Omental fat pad (tissue), 4 donors: ENCODE measurements around the gene CLCNKA. TPM values are rescaled to one million over a fixed set of nuclear protein-coding genes. Genes with fewer than 3 reads are reported as not detected.
"Not testable (repeated sequence)": the region's sequence is repeated elsewhere in the genome, so short reads cannot be mapped to it uniquely, and the experiment has no call there.

ENCODE experiments used
- ATAC-seq: fragments of 150-250 bp; one replicate; pipeline ENCODE4 v1.9.1; 2016; ENCODE audit warnings: mild to moderate bottlenecking, moderate library complexity; ENCODE audit not compliant: low FRiP score
- DNase-seq: peaks from one replicate; pipeline ENCODE4 v3.0.0-alpha.2; 2019; ENCODE audit warnings: low spot score
- total RNA-seq, 4 donors: library from RNA; depleted of rRNA; stranded (reverse); fragments of >200 nt; gene quantifications; one replicate each; pipeline ENCODE4 v1.1.0, GENCODE V29; 2016
- TF ChIP-seq, protein P1 (sequence below), 3 donors: fragments of 450-650 bp; IDR thresholded peaks; one replicate each; pipeline ENCODE4 v1.5.1; 2016 to 2017; ENCODE audit warnings: antibody characterized with exemption in 3 of 3, mild to moderate bottlenecking in 3 of 3, moderate library complexity in 2 of 3

CLCNKA gene
- total RNA-seq, 4 donors from 2014 or later, result 0.37 to 2.4 (median 1.0) TPM

GRCh38 chr1:16026723-16027484, 5.1 kb downstream of the CLCNKA start:
- TF ChIP-seq, protein P1, sequence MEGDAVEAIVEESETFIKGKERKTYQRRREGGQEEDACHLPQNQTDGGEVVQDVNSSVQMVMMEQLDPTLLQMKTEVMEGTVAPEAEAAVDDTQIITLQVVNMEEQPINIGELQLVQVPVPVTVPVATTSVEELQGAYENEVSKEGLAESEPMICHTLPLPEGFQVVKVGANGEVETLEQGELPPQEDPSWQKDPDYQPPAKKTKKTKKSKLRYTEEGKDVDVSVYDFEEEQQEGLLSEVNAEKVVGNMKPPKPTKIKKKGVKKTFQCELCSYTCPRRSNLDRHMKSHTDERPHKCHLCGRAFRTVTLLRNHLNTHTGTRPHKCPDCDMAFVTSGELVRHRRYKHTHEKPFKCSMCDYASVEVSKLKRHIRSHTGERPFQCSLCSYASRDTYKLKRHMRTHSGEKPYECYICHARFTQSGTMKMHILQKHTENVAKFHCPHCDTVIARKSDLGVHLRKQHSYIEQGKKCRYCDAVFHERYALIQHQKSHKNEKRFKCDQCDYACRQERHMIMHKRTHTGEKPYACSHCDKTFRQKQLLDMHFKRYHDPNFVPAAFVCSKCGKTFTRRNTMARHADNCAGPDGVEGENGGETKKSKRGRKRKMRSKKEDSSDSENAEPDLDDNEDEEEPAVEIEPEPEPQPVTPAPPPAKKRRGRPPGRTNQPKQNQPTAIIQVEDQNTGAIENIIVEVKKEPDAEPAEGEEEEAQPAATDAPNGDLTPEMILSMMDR (IDR thresholded peaks at IDR 0.05), result no peak
- DNase-seq (no peak), ATAC-seq (no peak)

GRCh38 chr1:16028237-16029002, 6.6 kb downstream of the CLCNKA start:
- DNase-seq (no peak), ATAC-seq (no peak)
- TF ChIP-seq, protein P1 (IDR thresholded peaks at IDR 0.05), result no peak

DNA sequence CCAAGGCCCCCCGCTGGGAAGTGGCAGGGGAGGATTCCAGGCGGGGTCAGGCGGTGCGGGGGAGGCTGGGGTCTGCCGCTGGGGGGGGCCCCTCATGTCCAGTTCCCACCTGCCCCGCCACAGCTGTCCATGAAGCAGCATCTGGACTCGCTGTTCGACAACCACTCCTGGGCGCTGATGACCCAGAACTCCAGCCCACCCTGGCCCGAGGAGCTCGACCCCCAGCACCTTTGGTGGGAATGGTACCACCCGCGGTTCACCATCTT, 7.1 kb downstream of the CLCNKA start:
- not testable (repeated sequence) for ATAC-seq

DNA sequence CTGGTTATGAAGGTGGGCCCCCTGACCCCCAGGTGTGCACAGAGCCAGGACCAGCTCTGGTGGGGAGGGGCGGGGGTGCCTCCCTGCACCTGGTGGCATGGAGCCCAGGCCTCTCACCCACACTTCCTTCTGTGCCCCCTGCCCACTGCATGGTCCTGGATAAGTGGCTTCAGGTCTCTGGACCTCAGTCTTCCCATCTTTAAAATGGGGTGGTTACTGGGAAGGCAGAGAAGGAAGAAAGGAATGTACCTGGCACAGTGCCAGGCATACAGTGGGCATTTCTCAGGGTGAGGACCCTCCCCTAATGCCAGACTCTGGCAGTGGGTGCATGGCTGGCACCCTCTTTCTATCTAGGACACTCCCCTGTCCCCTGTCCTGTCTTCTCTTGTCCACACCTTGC, 7.5 kb downstream of the CLCNKA start:
- DNase-seq, result no peak
- TF ChIP-seq, protein P1 (IDR thresholded peaks at IDR 0.05), result no peak
- ATAC-seq, result no peak

More for the DNA sequence above, 7.1 kb downstream of the CLCNKA start:
- DNase-seq, result not testable (repeated sequence)

DNA sequence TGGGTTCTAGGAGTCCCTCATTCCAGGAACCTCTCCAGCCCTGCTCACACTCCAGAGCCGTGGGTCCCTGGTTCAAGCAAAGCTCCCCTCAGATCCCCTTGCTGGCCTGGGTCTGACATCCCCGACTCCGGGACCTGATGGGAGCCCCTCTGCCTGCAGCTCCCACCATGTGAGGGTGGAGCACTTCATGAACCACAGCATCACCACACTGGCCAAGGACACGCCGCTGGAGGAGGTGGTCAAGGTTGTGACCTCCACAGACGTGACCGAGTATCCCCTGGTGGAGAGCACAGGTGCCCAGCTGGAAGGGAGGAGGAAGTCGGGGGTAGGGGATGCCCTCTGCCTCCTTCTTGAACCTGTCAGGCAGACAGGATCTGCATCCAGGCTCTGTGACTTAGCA, 9.7 kb downstream of the CLCNKA start:
- DNase-seq (no peak), ATAC-seq (no peak)
- TF ChIP-seq, protein P1 (IDR thresholded peaks at IDR 0.05), result no peak

- TF ChIP-seq, protein P1 (IDR thresholded peaks at IDR 0.05), result peak in 2 of 3 donors; percentile 62 to 86
- ATAC-seq (peak; percentile 77), DNase-seq (peak; percentile 66)
These were observed 10.7 kb downstream of the CLCNKA start for GRCh38 chr1:16032388-16033102.

DNA sequence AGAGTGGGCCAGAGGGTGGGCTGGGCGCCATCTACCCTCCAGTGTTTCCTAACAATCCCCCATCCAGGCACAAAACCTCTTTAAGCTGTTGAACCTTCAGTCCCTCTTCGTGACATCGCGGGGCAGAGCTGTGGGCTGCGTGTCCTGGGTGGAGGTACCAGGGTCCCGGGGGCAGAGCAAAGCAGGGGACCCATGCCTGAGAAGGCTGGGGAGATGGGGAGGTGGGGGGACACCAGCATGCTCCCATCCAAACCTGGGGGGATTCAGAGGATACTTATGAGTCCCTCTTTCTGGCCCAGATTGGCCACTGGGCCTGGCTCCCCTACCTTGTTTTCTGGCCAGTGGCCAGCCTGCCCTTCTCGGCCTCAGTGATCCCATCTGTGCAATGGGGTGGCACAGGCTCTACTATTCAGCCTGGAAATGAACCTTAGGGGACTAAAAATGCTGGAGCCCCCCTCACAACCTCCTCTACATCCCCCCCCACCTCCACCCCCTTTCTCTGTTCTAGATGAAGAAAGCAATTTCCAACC, 11.3 kb downstream of the CLCNKA start:
- not testable (repeated sequence) for DNase-seq, ATAC-seq

DNA sequence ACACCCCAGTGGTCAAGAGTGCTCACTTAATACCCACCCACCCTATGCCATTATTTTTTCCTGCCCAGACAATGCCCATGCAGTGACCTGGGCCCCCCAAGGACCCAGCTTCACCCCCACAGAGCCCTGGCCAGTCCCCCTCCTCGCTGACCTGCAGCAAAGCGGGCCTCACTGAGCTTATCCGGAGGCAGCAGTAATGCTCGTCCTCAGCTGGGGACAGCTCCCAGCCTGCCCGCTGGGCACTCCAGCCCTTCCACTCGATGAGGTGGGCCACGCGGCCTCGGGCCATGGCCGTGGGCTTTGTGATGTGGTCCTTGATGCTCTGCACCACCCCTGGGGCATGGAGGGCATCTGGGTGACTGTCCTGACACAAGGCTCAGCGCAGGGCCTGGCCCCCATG, 14.6 kb downstream of the CLCNKA start:
- DNase-seq, ATAC-seq: not testable (repeated sequence)
